Fibroblast of pulmonary artery (primary cell): ENCODE data around the gene RHCG.

Source experiments
- DNase-seq: peaks from one replicate; pipeline ENCODE4 v3.0.0-alpha.2; 2010; ENCODE audit warnings: low read depth
- H3K4me3 ChIP-seq: replicated peaks from 2 replicates; pipeline ENCODE4 v1.5.1; 2011; ENCODE audit warnings: low read depth, mild to moderate bottlenecking, control low read depth, low read length, moderate library complexity
- CTCF ChIP-seq: IDR thresholded peaks from 2 replicates; pipeline ENCODE4 v1.5.1; 2011; ENCODE audit warnings: mild to moderate bottlenecking, control low read depth, low read length, inconsistent platforms; ENCODE audit errors: missing control alignments

The RHCG gene

GRCh38 chr15:89448825-89449224, 47.6 kb downstream of the RHCG start:
- TF ChIP-seq CTCF = no peak
- no peak overlapping the region for H3K4me3 ChIP-seq
- no peak for DNase-seq

- no peak overlapping the region for H3K4me3 ChIP-seq
- TF ChIP-seq CTCF = no peak
- no peak for DNase-seq
Observed at GRCh38 chr15:89447676-89448075, 48.7 kb downstream of the RHCG start.

- no peak for TF ChIP-seq CTCF
Observed at GRCh38 chr15:89446255-89446891, 50.0 kb downstream of the RHCG start.

GRCh38 chr15:89445518-89445917, 50.9 kb downstream of the RHCG start:
- no peak overlapping the region for H3K4me3 ChIP-seq
- no peak for DNase-seq
- TF ChIP-seq CTCF = no peak

More at GRCh38 chr15:89446255-89446891, 50.0 kb downstream of the RHCG start:
- DNase-seq = no peak
- H3K4me3 ChIP-seq = no peak overlapping the region

GRCh38 chr15:89444241-89445225, 51.9 kb downstream of the RHCG start:
- H3K4me3 ChIP-seq = no peak overlapping the region
- TF ChIP-seq CTCF = no peak

GRCh38 chr15:89443581-89443980, 52.8 kb downstream of the RHCG start:
- H3K4me3 ChIP-seq = no peak overlapping the region
- DNase-seq = no peak
- TF ChIP-seq CTCF = no peak

More at GRCh38 chr15:89444241-89445225, 51.9 kb downstream of the RHCG start:
- no peak for DNase-seq
